A549 (cell line): Measurements from ENCODE around the gene GLYATL3.

Experiments used
- CTCF ChIP-seq: fragments of >200 bp; sonication (Bioruptor Twin); formaldehyde crosslinking; IDR thresholded peaks from 3 replicates; pipeline ENCODE4 v1.5.1; 2016
- POLR2A ChIP-seq: IDR thresholded peaks from 2 replicates; pipeline ENCODE4 v1.6.1; 2012; ENCODE audit warnings: mild to moderate bottlenecking, low read length
- RNF2 ChIP-seq: fragments of 200-600 bp; sonication (generic); IDR thresholded peaks from 2 replicates; pipeline ENCODE4 v1.6.1; 2016; ENCODE audit warnings: low read depth, mild to moderate bottlenecking, antibody characterized with exemption, moderate library complexity, borderline replicate concordance
- SMC3 ChIP-seq: fragments of >200 bp; sonication (Bioruptor Twin); formaldehyde crosslinking; IDR thresholded peaks from 3 replicates; pipeline ENCODE4 v1.6.1; 2018; ENCODE audit warnings: inconsistent platforms
- ZFP36 ChIP-seq: fragments of 450-650 bp; IDR thresholded peaks from 2 replicates; pipeline ENCODE4 v1.6.1; 2014; ENCODE audit warnings: borderline replicate concordance; ENCODE audit not compliant: partially characterized antibody
- TF ChIP-seq, protein P1 (sequence below): fragments of 200-600 bp; sonication (generic); IDR thresholded peaks from 2 replicates; pipeline ENCODE4 v1.6.1; 2016; ENCODE audit warnings: antibody characterized with exemption, mild to moderate bottlenecking, moderate library complexity

- TF ChIP-seq CTCF (no peak), ZFP36 (no peak), POLR2A (peak; percentile 32), SMC3 (no peak), RNF2 (no peak)
- TF ChIP-seq, protein P1, sequence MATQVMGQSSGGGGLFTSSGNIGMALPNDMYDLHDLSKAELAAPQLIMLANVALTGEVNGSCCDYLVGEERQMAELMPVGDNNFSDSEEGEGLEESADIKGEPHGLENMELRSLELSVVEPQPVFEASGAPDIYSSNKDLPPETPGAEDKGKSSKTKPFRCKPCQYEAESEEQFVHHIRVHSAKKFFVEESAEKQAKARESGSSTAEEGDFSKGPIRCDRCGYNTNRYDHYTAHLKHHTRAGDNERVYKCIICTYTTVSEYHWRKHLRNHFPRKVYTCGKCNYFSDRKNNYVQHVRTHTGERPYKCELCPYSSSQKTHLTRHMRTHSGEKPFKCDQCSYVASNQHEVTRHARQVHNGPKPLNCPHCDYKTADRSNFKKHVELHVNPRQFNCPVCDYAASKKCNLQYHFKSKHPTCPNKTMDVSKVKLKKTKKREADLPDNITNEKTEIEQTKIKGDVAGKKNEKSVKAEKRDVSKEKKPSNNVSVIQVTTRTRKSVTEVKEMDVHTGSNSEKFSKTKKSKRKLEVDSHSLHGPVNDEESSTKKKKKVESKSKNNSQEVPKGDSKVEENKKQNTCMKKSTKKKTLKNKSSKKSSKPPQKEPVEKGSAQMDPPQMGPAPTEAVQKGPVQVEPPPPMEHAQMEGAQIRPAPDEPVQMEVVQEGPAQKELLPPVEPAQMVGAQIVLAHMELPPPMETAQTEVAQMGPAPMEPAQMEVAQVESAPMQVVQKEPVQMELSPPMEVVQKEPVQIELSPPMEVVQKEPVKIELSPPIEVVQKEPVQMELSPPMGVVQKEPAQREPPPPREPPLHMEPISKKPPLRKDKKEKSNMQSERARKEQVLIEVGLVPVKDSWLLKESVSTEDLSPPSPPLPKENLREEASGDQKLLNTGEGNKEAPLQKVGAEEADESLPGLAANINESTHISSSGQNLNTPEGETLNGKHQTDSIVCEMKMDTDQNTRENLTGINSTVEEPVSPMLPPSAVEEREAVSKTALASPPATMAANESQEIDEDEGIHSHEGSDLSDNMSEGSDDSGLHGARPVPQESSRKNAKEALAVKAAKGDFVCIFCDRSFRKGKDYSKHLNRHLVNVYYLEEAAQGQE, result no peak
These were observed 36.7 kb upstream of the GLYATL3 start, which contains the start of the genes CENPQ and MMUT for GRCh38 chr6:49462927-49463611.
